ENCODE data around the gene DNAJC18. TPM values are rescaled to one million over a fixed set of nuclear protein-coding genes. Genes with fewer than 3 reads are reported as not detected.

The DNAJC18 gene
- total RNA-seq (2014; rRNA removed) (3.2 and 4.4 TPM in 2 replicates), Bru-seq, nascent RNA (percentile 48 among the genes with signal in this experiment), BruChase-seq, experiment 1, labeled RNA remaining after a 6-hour chase (percentile 54 among the genes with signal in this experiment), BruChase-seq, experiment 2, labeled RNA remaining after a 2-hour chase (percentile 50 among the genes with signal in this experiment)
- long read RNA-seq, full-length matches to known transcripts = 7 of 15 reads
- long read RNA-seq, partial matches to known transcripts = 1 of 15 reads
- long read RNA-seq, other reads (novel, unspliced or antisense) = 7 of 15 reads

DNA sequence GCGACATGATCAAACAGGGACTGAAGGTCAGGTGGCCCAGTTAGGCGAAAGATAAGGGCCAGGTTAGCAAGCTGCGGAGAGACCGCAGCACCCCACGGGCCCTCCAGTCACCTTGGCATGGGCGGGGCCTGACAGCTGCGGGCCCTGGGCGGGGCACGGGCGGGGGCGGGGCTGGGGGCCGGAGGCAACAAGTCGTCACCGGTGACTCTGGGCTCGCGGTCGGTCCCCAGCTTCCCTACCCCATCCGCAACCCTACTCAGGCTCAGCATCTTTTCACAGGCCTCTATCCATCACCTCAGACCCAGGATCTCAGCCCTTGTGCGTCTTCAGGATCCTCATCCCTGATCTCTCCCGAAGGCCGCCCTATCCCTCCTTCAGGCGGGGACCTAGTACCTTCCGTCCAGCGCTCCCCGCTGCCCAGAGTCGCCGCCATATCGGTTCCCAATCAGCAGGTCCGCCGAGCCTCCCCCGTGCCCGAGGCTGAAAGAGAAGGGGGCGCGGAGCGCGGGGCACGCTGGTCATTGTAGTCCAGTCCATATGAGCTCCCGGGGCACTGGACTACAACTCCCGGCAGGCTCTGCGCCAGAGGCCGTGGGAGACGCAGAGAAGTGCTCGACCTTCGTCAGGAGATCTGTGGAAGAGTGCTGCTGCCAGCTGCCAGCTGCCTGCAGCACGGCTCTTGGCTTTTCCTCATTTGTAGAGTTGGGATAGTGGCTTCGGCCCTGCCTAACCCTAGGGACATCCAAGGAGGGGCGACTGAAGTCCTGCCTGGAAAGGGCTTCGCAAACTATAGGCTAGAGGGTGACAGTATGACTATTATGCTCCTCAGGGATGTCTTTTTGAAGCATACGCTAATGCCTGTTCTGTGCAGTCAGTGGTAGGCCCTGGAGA lies at the start of gene DNAJC18:
Gene DNAJC18, minus strand, starts transcription at position 513 of the 891 bp plus-strand sequence. Its CDS starts 80 bp downstream, at position 433.
- BruUV-seq (replicated peaks) = TSS peak; percentile 76
- CTCF ChIA-PET = interaction anchor here (0.5 to 0.6 kb wide), 2 partner anchors 17 to 24 kb away, joined by 3 to 9 read pairs; no protein-coding TSS in a partner anchor

DNA sequence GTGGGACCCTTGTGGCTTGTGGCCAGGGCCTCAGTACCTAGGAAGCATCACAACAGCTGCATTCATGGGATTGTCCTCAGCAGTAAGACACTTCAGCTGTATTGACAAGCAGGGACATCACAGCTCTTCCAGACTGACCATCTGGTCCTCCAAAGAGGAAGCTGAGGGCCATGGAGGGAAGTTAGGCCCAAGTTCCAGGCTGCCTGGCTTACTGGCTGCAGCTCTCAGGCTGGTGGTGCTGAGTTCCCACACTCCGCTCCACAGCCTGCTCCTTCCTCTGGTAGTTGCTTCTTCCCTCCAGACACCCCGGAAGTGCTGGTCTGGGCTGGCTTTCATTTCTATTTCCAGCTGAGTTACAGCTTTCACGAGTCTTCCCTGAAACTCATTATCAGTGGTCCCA lies 48.9 kb upstream of the DNAJC18 start:
- H3K4me3 ChIP-seq (ENCODE audit: low read length) = no peak overlapping the region
- H3K9me2 ChIP-seq (replicated peaks; ENCODE audit: low read length) = no peaks in the 10 kb centered on the region
- ChIA-PET POLR2A (ENCODE audit: unreplicated experiment) (no interaction called here), CTCF (no interaction called here)
- TF ChIP-seq, protein P1, sequence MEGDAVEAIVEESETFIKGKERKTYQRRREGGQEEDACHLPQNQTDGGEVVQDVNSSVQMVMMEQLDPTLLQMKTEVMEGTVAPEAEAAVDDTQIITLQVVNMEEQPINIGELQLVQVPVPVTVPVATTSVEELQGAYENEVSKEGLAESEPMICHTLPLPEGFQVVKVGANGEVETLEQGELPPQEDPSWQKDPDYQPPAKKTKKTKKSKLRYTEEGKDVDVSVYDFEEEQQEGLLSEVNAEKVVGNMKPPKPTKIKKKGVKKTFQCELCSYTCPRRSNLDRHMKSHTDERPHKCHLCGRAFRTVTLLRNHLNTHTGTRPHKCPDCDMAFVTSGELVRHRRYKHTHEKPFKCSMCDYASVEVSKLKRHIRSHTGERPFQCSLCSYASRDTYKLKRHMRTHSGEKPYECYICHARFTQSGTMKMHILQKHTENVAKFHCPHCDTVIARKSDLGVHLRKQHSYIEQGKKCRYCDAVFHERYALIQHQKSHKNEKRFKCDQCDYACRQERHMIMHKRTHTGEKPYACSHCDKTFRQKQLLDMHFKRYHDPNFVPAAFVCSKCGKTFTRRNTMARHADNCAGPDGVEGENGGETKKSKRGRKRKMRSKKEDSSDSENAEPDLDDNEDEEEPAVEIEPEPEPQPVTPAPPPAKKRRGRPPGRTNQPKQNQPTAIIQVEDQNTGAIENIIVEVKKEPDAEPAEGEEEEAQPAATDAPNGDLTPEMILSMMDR (conservative IDR thresholded peaks at IDR 0.05; ENCODE audit: low read depth, low read length) = no peak
- TF ChIP-seq EZH2 (IDR thresholded peaks at IDR 0.05; ENCODE audit: low read length, unreplicated experiment) (no peak), EZH2phosphoT487 (IDR thresholded peaks at IDR 0.05; ENCODE audit: borderline replicate concordance, low read length) (no peak)
- no peak overlapping the region for H3K9ac ChIP-seq (ENCODE audit: low read length)
- no TSS peak for BruUV-seq (replicated peaks)
- DNase-seq (no peak), ATAC-seq (no peak)
- H3K27me3 ChIP-seq (ENCODE audit: low read length) = no peaks in the 10 kb centered on the region
- H3F3A ChIP-seq (ENCODE audit: low read length, unreplicated experiment) = no peaks in the 10 kb centered on the region
- H3K4me1 ChIP-seq (ENCODE audit: insufficient read depth, low read length) = peaks cover 6% of the 10 kb centered on the region; the same call in 1 of the 2 replicates
- H3K4me2 ChIP-seq (ENCODE audit: low read length) = no peak overlapping the region
- H3K36me3 ChIP-seq (ENCODE audit: low read depth, low read length) = no peaks in the 10 kb centered on the region
- intact Hi-C loops (cut with micrococcal nuclease) = no loop called here
- no peak overlapping the region for H2AFZ ChIP-seq (ENCODE audit: low read length)
- H3K79me2 ChIP-seq (ENCODE audit: low read length) = no peaks in the 10 kb centered on the region
- H4K20me1 ChIP-seq (ENCODE audit: low read length) = no peaks in the 10 kb centered on the region
- H3K27ac ChIP-seq (ENCODE audit: low read length) = no peak overlapping the region
- H3K9me3 ChIP-seq (ENCODE audit: low read length) = no peaks in the 10 kb centered on the region

More for the DNA sequence above, at the start of gene DNAJC18:
- no peaks in the 10 kb centered on the region for H3K9me2 ChIP-seq (replicated peaks; ENCODE audit: low read length)
- TF ChIP-seq EZH2 (IDR thresholded peaks at IDR 0.05; ENCODE audit: low read length, unreplicated experiment) (no peak), EZH2phosphoT487 (IDR thresholded peaks at IDR 0.05; ENCODE audit: borderline replicate concordance, low read length) (no peak)
- TF ChIP-seq, protein P1 (conservative IDR thresholded peaks at IDR 0.05; ENCODE audit: low read depth, low read length) = no peak
- H3K27ac ChIP-seq (ENCODE audit: low read length) = peak within 1 kb of the TSS; percentile 50
- H3K4me2 ChIP-seq (ENCODE audit: low read length) = peak within 1 kb of the TSS; percentile 97
- H3K27me3 ChIP-seq (ENCODE audit: low read length) = no peaks in the 10 kb centered on the region
- peak within 1 kb of the TSS; percentile 99 for H2AFZ ChIP-seq (ENCODE audit: low read length)
- H3K9ac ChIP-seq (ENCODE audit: low read length) = peak within 1 kb of the TSS; percentile 79
- H3K9me3 ChIP-seq (ENCODE audit: low read length) = no peaks in the 10 kb centered on the region
- POLR2A ChIA-PET (ENCODE audit: unreplicated experiment) = interaction anchor here (0.5 to 0.7 kb wide), 3 partner anchors 16 to 824 kb away, joined by 3 to 6 read pairs (median 3); no protein-coding TSS in a partner anchor
- intact Hi-C loops (cut with micrococcal nuclease) = loop anchor here (5.0 kb wide), 1 partner anchor 73 kb away; no protein-coding TSS in a partner anchor
- DNase-seq = peak; percentile 76
- no peaks in the 10 kb centered on the region for H4K20me1 ChIP-seq (ENCODE audit: low read length)
- peak; percentile 94 for ATAC-seq
- H3K4me3 ChIP-seq (ENCODE audit: low read length) = peak within 1 kb of the TSS; percentile 88
- no peaks in the 10 kb centered on the region for H3F3A ChIP-seq (ENCODE audit: low read length, unreplicated experiment)
- H3K36me3 ChIP-seq (ENCODE audit: low read depth, low read length) = no peaks in the 10 kb centered on the region
- no peaks in the 10 kb centered on the region for H3K79me2 ChIP-seq (ENCODE audit: low read length)
- H3K4me1 ChIP-seq (ENCODE audit: insufficient read depth, low read length) = peaks cover 16% of the 10 kb centered on the region

All from PC-3 (cell line).